ENCODE data around the gene DDX60.

The DDX60 gene

DNA sequence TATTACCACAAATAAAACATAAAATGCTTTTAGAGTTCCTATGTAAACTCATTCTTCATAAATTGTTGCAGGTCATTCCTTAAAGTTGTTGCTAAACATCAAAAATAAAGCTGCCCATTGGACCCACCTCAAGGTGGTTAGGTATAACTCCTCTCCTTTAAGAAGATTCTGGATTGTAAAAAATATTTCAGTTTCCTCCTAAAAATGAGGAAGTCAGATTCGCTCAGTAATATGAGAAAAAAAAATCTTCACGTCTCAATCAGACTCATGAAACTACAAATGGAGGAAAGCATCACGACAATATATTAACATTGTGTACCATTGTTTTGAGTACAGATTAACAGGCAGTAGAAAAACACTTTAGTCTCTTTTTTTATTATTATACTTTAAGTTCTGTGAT is 105.9 kb downstream of the DDX60 start:
- no peak overlapping the region for H3K4me3 ChIP-seq
- no peak overlapping the region for H3K27ac ChIP-seq

DNA sequence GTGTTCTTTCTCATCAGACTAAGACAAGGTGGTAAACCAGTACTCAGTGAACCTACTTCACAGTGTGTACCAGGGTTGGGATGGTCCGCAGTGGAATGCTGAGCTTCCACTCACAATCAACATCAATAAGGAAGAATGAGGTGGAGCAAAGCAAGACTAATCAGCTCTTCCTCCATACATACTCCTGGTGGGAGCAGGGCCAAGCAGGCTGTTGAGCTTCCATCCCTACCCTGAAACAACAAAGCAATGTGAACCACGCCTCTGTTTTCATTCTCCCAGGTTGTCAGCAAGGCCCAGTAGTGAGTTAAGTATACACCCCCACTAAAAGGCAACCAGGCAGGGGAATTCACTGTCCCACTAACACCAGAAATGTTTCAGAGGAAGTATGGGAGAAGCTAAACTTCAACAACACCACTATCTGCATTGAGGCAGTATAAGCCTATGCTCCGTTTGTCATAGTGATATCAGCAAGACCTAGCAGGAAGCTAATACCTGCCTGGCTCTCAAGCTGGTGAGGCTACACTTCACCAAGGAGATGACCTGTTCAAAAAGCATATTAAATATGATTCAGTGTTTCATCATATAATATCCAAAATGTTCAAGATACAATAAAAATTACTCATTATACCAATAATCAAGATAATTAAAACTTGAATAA is 109.5 kb downstream of the DDX60 start:
- Histone ChIP-seq H3K27ac (no peak overlapping the region), H3K4me3 (no peak overlapping the region)

DNA sequence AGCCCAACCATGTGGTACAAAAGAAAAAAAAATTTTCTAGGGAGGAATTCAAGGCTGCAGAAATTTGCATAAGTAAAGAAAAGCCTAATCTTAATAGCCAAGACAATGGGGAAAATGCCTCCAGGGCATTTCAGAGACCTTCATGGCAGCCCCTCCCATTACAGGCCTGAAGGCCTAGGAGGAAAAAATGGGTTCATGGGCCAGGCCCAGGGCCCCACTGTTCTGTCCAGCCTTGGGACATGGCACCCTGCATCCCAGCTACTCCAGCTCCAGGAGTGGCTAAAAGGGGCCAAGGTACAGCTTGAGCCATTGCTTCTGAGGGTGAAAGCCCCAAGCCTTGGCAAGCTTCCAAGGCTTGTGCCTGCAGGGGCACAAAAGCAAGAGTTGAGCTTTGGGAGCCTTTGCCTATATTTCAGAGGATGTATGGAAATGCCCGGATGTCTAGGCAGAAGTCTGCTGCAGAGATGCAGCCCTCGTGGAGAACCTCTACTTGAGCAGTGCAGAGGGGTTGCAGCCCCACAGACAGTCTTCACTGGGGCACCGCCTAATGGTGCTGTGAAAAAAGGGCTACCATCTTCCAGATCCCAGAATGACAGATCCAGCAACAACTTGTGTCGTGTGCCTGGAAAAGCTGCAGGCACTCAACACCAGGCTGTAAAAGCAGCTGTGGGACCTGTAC is 115.2 kb downstream of the DDX60 start:
- Histone ChIP-seq H3K4me3 (no peak overlapping the region), H3K27ac (no peak overlapping the region)

DNA sequence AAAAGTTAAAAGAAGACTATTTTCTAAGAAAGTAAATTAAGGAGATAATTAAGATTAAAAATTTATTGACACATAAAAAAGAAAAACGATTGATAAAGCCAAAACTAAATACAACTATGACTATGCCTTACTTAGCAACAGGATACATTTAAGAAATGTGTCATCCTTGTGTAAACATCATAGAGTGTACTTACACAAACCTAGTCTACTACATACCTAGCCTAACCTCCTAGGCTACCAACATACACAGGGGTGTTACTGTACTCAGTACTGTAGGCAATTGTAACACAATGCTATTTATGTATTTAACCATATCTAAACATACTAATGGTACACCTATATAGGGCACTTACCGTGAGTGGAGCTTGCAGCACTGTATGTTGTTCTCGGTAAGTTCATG is 117.9 kb downstream of the DDX60 start:
- Histone ChIP-seq H3K4me3 (no peak overlapping the region), H3K27ac (no peak overlapping the region)

DNA sequence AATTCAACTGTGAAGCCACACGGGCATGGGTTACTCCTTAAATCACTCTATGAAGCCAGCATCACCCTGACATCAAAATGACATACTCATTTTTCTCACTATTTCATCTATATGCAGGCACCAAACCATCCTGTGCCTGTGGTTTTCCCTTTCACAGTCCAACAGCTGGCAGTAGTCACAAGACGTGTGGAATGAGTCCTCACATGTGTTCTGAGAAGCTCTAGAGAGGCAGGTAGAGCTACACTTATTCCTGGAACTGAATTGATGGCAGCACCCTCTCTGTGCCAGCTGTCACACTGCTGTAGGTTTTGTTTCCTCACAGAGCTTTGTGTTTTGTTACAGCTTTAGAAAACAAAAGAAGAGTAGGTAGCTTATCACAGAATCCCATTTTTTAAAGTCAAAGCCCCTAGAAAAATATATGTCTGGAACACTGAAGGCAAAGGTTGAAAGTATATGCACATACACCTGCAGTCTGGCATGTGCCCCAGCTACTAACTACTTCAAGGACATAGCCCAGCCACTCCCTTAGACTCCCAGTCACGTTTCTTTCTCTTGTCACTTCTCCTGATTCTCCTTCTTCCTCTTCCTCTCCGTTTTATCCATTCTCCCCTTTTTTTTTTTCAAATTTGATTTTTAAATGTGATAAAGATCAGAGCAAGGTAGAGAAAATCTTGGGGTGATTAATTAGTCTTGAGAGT is 119.1 kb downstream of the DDX60 start:
- no peak overlapping the region for H3K4me3 ChIP-seq
- H3K27ac ChIP-seq: no peak overlapping the region

DNA sequence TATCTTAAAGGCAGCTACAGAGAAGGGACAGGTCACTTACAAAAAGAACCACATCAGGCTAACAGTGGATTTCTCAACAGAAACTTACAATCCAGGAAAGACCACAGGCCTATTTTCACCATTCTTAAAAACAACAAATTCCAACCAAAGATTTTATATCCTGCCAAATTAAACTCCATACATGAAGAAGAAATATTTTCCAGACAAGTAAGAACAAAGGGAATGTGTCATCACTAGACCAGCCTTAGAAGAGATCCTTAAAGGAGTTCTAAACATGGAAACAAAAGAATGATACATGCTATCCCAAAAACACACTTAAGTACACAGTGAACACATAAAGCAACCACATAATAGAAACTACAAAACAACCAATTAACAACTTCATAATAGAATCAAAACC is 120.6 kb downstream of the DDX60 start:
- Histone ChIP-seq H3K27ac (no peak overlapping the region), H3K4me3 (no peak overlapping the region)

DNA sequence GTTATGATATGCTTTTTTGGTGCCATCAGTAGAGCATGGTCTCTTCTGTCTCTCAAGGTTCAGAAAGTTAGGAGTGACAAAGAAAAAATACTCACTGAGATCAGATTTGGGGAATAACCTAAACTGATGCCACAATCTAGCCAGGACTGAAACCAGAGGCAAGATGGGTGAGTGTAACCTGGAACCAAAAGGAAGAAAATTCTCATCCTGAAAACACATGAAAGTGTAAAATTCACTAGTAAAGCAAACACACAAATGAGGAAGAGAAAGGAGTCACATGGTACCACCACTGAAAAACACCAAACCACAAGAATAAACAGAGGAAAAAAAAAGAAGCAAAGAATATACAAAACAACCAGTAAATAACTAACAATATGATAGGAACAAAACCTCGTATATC is 129.8 kb downstream of the DDX60 start:
- Histone ChIP-seq H3K27ac (no peak overlapping the region), H3K4me3 (no peak overlapping the region)

DNA sequence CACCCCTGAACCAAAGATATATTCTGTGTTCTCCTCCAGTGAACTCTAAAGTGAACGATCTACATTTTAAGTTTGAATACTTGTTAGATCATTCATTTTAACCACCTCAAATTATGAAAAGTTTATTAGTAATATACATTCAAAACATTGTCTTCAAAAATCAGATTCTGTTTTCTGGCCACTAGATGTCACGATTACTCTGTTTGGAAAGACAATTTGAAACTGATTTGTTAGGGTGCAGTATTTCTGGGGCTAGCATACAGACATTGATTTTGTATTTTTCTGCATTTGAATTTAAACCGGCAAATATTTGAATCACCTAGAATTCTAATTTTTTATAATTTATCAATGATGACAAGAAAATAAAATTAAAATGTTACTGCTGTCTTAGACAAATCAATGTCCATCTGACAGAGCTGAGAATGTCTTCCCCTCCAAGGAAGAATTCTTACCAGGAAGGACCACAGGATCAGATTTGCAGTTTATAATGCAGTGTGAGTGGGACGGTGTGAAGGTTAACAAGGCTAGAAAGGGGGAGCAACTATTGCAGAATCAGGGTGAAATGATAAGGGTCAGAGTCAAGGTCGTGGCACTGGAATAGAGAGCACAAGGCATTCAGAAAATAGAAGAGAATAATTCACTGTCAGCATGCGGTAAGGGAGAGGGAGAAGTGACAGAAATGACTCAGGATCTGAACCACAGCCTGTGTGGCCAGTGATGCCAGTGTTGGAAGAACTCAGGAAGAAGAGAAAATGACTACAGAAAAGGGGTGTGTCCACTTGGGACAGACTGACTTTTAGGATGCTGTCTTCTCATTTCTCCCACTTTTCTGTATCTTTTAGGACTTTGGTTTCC is 134.6 kb downstream of the DDX60 start:
- H3K27ac ChIP-seq: no peak overlapping the region
- H3K4me3 ChIP-seq: no peak overlapping the region

DNA sequence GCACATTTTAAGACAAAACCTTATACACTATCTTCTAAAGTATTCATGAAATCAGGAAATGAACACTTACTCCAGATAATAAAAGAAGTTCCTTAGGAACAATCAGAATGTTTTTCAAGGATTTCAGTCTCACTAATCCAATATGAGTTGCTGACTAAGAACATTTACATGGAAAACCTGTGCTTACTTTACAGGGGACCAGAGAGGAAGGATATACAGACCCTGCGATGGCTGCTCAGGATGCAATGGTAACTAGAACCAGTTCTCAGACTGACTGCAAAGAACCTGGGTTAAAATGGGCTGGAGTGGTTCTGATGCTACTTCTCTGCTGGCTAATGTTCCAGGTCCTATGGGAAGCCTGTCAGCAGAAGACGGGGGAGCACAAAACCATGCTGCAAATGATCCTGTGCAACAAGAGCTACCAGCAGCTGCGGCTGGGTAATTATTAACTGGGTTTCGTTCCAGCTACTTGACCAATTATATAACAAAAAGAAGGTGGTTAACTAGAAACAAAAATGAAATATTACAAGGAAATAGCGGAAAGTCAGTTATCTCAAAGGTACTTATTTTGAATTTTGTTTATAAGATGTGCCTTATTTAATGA is 140.9 kb downstream of the DDX60 start:
- Histone ChIP-seq H3K4me3 (no peak overlapping the region), H3K27ac (no peak overlapping the region)

DNA sequence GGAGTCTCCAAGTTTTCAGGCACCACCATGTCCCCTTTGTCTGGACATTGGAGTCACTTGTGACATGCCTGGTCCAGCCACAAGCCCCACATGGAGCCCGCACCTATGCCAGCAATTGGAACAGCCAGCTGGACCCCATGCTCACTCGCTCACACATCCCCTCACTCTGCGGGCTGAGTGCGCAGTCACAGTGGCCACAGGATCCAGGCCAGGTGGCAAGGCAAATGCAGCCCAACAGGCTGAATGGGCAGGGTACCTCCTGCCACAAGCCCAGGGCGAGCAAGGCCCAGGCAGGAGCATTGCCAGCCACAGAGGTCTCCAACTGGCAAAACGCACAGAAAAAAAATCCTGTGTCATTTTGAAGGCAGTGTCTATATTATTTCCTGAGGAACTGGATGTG is 144.2 kb downstream of the DDX60 start:
- Histone ChIP-seq H3K4me3 (no peak overlapping the region), H3K27ac (no peak overlapping the region)

DNA sequence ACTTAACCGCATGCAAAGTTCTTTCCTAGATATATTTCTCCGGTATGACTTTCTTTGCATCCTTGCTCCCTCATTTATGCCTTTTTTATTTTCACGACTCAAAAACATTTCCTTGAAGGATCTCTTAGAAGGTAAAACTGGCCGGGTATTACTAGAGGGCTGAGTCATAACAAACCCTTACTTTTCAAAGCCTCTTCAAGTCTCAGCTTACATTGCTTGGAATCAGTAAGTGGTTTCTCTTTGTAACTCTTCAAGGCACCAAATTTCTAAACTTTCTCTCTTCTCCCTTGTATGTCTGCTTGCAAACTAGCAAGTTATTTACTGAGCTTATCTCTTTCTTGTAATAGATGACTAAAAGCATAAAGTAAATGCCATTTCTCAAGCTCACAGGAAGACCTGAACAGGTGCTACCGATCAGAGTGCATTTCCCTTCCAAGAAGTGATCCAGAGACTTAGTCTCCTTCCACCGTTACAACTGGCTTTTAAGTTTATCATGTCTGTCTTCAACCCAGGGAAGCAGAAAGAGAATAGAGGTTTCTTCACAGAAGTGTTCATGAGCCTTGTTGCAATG is 150.8 kb downstream of the DDX60 start:
- no peak overlapping the region for H3K4me3 ChIP-seq
- no peak overlapping the region for H3K27ac ChIP-seq

All from skin epidermis (tissue), 12 donors.